GM12874 (cell line): ENCODE measurements around the gene ARV1.

Experiments used
- TF ChIP-seq, protein P1 (sequence below): IDR thresholded peaks from 2 replicates; pipeline ENCODE4 v1.5.1; 2011; ENCODE audit warnings: low read depth, mild to moderate bottlenecking, control low read depth, low read length, moderate library complexity; ENCODE audit not compliant: insufficient read depth

Gene ARV1

GRCh38 chr1:230940848-230941247, 38.0 kb upstream of the ARV1 start:
- TF ChIP-seq, protein P1, sequence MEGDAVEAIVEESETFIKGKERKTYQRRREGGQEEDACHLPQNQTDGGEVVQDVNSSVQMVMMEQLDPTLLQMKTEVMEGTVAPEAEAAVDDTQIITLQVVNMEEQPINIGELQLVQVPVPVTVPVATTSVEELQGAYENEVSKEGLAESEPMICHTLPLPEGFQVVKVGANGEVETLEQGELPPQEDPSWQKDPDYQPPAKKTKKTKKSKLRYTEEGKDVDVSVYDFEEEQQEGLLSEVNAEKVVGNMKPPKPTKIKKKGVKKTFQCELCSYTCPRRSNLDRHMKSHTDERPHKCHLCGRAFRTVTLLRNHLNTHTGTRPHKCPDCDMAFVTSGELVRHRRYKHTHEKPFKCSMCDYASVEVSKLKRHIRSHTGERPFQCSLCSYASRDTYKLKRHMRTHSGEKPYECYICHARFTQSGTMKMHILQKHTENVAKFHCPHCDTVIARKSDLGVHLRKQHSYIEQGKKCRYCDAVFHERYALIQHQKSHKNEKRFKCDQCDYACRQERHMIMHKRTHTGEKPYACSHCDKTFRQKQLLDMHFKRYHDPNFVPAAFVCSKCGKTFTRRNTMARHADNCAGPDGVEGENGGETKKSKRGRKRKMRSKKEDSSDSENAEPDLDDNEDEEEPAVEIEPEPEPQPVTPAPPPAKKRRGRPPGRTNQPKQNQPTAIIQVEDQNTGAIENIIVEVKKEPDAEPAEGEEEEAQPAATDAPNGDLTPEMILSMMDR = no peak

DNA sequence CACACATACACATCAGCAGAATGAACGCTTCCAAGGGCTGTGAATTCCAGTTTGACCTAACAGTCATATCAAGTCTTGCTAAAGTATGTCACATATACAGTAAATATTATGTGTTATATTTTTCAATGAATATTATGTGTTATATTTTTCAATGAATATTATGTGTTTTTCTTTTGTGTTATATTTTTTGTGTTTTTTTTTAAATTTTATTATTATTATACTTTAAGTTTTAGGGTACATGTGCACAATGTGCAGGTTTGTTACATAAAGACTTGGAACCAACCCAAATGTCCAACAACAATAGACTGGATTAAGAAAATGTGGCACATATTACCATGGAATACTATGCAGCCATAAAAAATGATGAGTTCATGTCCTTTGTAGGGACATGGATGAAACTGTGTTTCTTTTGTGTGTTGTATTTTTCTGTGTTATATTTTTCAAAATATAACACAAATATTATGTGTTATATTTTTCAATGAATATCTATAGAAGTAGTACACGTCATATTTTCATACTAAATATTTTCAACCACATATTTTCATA, 35.8 kb upstream of the ARV1 start:
- TF ChIP-seq, protein P1 = no peak

- TF ChIP-seq, protein P1 = no peak
Measured at GRCh38 chr1:230948301-230948700, 30.6 kb upstream of the ARV1 start.

DNA sequence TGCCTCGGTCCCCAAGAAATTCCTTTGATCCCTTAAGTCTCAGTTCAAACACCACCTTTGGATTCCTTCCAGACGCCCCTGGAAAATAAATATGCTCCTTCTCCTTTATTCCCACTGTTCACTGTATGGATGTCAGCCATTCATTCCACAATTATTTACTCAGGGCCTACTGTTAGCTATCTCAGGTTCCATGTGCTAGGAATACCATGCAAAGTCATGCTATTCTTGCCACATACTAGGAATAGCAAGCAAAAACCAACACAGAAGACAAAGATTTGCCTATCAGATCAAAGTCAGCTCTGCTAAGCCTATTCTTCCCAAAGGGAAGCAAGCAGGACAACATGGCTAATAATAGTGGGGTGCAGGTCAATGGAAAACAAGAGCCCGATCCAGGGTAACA, 30.0 kb upstream of the ARV1 start:
- TF ChIP-seq, protein P1 = no peak

DNA sequence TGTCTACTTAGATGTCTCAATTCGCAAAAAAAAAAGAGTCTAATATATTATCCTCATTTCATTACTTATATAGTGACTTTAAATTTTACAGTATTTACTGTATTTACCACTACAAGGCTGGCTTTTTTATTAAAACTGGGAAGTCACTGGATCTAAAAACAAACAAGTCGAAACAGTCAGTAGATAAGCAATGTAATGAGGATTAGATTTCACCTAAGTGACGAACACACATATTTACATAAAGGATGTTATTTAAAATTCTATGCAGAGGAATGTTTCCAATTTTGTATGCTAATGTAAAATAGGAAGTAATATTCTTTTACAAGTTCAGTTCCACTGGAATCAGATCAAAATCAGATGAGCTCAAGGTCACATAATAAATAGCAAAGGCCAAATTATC, 28.5 kb upstream of the ARV1 start:
- TF ChIP-seq, protein P1 = no peak

DNA sequence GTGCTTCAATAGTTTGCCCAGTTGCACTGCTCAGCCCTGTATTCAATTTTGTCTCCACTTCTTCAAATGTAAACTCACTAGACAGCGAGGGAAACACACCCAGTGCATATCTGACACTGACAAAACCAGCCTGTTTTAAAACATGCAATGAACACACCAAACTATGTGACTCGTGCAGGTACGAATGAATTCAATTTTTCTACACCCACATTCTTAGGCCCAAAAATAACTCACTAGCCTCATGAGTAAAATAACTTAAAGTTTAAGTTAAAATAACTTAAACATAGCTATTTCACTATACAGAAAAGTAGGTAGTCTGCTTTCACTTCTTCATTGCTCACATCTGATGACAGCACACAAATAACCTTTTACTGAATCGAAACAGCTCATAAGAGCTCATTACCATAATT, 21.3 kb upstream of the ARV1 start:
- TF ChIP-seq, protein P1 = no peak

GRCh38 chr1:230958370-230958769, 20.5 kb upstream of the ARV1 start:
- TF ChIP-seq, protein P1 = no peak
